Measurements from ENCODE around the gene DEGS2.

The DEGS2 gene

DNA sequence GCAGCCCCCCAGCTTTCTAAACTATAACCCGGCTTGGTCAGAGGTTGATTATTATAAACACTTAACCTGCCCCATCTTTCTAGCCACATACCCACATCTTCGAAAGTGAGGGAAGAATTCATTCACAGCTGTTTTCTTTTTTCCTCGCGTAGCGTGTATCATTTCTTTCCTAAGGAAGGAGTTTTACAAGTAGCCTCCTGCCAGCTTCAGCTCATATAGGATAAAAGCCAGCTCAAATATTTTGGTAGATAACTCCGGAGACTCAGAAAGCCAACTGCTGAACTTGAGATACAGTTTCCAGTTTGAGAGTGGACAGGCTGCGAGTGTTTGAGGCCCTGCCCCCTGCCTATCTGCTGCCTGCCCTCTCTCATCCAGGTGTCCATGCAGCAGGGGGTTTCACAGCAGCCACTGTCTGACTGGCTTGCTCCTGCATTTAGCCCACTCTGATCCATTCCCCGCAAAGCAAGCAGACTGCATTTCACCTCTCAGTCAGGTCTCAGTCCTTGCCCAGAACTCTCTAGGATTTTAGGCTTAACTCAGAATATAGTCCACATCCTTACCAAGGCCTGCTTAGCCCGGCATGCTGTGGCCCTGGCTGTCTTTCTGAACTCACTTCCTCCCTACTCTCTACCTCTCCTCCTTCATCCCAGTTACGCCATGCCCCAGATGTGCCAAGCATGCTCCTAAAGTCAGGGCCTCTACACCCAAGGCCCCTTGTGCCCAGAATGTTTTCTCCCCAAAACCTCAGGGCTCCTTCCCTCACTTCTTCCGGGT lies 47.3 kb downstream of the DEGS2 start:
- no peak overlapping the region for H3K4me3 ChIP-seq (ENCODE audit: low read depth, low read length)
- DNase-seq (ENCODE audit: low read depth) = no peak
- TF ChIP-seq MYC (IDR thresholded peaks at IDR 0.05; ENCODE audit: low read depth, low read length) (no peak), POLR2A (IDR thresholded peaks at IDR 0.05; ENCODE audit: extremely low read depth, insufficient read length) (no peak), MAX (IDR thresholded peaks at IDR 0.05; ENCODE audit: low read depth, low read length) (no peak)
- TF ChIP-seq, protein P1, sequence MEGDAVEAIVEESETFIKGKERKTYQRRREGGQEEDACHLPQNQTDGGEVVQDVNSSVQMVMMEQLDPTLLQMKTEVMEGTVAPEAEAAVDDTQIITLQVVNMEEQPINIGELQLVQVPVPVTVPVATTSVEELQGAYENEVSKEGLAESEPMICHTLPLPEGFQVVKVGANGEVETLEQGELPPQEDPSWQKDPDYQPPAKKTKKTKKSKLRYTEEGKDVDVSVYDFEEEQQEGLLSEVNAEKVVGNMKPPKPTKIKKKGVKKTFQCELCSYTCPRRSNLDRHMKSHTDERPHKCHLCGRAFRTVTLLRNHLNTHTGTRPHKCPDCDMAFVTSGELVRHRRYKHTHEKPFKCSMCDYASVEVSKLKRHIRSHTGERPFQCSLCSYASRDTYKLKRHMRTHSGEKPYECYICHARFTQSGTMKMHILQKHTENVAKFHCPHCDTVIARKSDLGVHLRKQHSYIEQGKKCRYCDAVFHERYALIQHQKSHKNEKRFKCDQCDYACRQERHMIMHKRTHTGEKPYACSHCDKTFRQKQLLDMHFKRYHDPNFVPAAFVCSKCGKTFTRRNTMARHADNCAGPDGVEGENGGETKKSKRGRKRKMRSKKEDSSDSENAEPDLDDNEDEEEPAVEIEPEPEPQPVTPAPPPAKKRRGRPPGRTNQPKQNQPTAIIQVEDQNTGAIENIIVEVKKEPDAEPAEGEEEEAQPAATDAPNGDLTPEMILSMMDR (IDR thresholded peaks at IDR 0.05; ENCODE audit: low read depth, low read length) = no peak

DNA sequence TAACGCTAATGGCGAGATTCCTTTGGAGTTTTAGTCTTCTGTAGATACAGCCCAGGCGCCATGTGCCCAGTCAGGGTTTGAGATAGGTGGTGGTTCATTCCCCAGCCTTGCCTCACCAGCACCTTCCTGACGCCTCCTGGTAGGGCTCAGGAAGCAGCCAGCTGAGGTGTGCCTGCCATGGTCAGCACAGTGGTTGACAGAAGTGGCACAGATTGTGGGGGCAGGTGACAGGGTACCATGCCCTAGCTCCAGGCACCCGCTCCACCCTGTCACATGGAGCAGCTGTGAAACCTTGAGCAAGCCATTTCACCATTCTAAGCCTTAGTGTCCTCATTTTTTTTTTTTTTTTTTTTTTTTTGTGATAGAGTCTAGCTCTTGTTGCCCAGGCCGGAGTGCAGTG lies 48.6 kb downstream of the DEGS2 start:
- H3K4me3 ChIP-seq (ENCODE audit: low read depth, low read length) = no peak overlapping the region
- DNase-seq (ENCODE audit: low read depth) = no peak
- TF ChIP-seq POLR2A (IDR thresholded peaks at IDR 0.05; ENCODE audit: extremely low read depth, insufficient read length) (no peak), MYC (IDR thresholded peaks at IDR 0.05; ENCODE audit: low read depth, low read length) (no peak), MAX (IDR thresholded peaks at IDR 0.05; ENCODE audit: low read depth, low read length) (no peak)
- TF ChIP-seq, protein P1 (IDR thresholded peaks at IDR 0.05; ENCODE audit: low read depth, low read length) = no peak

- no peak for TF ChIP-seq POLR2A (IDR thresholded peaks at IDR 0.05; ENCODE audit: extremely low read depth, insufficient read length)
- TF ChIP-seq, protein P1 (IDR thresholded peaks at IDR 0.05; ENCODE audit: low read depth, low read length) = no peak
These were observed 49.9 kb downstream of the DEGS2 start for GRCh38 chr14:100109594-100109955.

DNA sequence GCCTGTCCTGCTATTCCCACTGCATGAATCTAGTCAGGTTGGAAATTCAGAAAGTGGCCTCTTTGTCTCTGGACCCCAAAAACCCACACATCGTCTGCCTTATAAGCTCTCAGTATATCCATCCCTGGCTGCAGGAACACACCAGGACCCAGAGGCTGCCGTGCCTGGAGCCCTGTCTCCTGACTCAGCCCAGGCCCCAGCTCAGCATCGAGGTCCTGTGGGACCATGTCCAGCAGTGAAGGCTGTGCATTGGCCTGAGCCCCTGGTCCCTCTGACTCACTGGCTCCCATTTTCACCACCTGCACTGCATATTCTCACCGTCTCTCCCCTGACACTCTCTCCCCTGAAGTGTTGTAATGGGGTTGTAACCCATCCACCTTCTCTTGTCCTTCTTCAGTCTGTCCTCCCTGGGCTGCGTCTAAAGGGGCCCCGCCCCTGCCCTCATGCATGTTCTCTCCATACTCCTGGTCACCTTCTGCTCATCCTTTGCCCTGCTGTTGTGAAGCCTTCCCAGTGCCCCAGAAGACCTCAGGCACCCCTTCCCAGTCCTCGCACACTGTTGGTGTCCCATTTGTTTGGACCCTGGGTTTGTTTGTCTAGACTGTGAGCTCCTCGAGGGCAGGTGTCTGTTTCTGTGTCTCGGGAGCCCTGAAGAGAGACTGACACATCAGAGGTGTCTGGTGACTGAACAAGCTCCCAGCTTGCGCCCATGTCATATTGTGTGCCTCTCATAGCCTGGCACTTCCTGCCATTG lies 50.4 kb downstream of the DEGS2 start:
- TF ChIP-seq POLR2A (IDR thresholded peaks at IDR 0.05; ENCODE audit: extremely low read depth, insufficient read length) = no peak
- no peak for TF ChIP-seq MAX (IDR thresholded peaks at IDR 0.05; ENCODE audit: low read depth, low read length)
- TF ChIP-seq, protein P1 (IDR thresholded peaks at IDR 0.05; ENCODE audit: low read depth, low read length) = no peak
- TF ChIP-seq MYC (IDR thresholded peaks at IDR 0.05; ENCODE audit: low read depth, low read length) = no peak

More at GRCh38 chr14:100109594-100109955, 49.9 kb downstream of the DEGS2 start:
- no peak for DNase-seq (ENCODE audit: low read depth)
- no peak overlapping the region for H3K4me3 ChIP-seq (ENCODE audit: low read depth, low read length)

GRCh38 chr14:100108042-100108825 lies 51.2 kb downstream of the DEGS2 start:
- no peak for TF ChIP-seq POLR2A (IDR thresholded peaks at IDR 0.05; ENCODE audit: extremely low read depth, insufficient read length)
- TF ChIP-seq, protein P1 (IDR thresholded peaks at IDR 0.05; ENCODE audit: low read depth, low read length) = peak; percentile 79
- peak; percentile 45 for TF ChIP-seq MAX (IDR thresholded peaks at IDR 0.05; ENCODE audit: low read depth, low read length)
- 0 out of 2 replicates have a peak, but pooled peaks have one; percentile 12 for TF ChIP-seq MYC (IDR thresholded peaks at IDR 0.05; ENCODE audit: low read depth, low read length)
- no peak overlapping the region for H3K4me3 ChIP-seq (ENCODE audit: low read depth, low read length)
- peak; percentile 80 for DNase-seq (ENCODE audit: low read depth)

More for the DNA sequence above, 50.4 kb downstream of the DEGS2 start:
- no peak overlapping the region for H3K4me3 ChIP-seq (ENCODE audit: low read depth, low read length)
- no peak for DNase-seq (ENCODE audit: low read depth)
